CMK (cell line): ENCODE data around the gene VAV3.

ENCODE experiments used
- DNase-seq: peaks from one replicate; pipeline ENCODE4 v3.0.0-alpha.2; 2010; ENCODE audit warnings: low read depth

Gene VAV3

DNA sequence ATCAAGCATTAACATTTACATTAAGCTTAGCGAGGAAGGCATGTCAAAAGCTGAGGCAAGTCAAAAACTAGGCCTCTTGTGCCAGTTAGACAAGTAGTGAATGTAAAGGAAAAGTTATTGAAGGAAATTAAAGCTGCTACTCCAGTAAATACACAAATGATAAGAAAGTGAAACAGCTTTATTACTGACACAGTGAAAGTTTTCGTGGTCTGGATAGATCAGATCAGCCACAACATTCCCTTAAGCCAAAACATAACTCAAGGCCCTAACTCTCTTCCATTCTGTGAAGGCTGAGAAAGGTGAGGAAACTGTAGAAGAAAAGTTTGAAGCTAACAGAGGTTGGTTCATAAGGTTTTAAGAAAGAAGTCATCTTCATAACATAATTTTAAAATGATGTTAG is 131.9 kb downstream of the VAV3 start:
- DNase-seq, result no peak

DNA sequence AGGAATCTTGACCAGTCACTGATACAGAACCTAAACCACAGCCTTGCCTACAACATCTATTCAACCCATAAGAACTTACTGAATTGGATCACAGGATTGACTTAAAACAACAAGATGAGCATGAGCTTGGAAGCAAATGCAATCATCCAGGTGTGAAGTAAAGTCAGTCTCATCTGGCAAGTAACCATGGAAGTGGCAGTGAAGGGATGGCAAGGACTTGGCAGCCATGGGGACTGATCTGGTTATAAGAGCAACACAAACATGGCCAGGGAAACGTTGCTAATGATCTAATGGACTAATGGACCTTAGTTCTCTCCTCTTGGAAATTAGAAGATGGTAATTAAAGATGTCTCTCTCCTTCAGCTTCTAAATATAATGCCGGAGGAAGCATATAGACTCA is 133.1 kb downstream of the VAV3 start:
- DNase-seq, result no peak

GRCh38 chr1:107830526-107830925 is 134.5 kb downstream of the VAV3 start:
- no peak for DNase-seq

GRCh38 chr1:107830075-107830474 is 134.9 kb downstream of the VAV3 start:
- DNase-seq, result no peak

GRCh38 chr1:107829036-107829770 is 135.8 kb downstream of the VAV3 start:
- no peak for DNase-seq

DNA sequence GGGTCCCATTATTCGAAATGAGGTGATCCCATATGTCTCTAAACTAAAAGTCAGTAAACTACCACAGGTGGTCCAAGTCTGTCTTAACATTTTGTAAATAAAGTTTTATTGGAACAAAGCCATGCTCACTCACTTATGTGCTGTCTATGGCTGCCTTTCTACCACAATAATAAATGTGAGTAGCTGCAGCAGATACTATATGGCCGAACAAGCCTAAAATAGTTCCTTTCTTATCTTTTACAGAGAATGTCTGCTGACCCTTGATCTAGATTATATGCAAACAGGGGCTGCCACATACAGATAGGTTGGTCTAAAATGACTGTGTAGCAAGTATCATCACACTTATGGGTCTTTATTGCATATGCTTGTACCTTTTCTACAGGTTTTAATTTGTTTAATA is 140.0 kb downstream of the VAV3 start:
- peak; percentile 52 for DNase-seq

DNA sequence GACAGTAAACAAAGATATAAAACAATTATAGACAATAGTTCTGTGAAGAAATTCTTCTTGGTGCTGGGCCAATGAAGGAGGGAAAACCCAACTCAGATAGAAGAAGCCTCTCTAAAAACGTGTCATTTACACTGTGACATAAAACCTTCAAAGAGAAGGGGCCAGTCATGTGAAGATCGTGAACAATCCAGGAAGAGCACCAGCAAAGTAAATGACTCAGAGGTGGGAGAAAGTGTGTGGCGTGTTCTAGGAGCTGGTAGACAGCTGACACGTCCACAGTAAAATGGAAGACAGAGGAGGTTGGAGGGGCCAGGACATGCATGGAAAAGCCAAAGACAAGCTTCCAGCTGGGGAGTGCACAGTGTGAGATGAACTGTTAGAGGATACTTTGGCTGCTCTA is 143.6 kb downstream of the VAV3 start:
- no peak for DNase-seq

DNA sequence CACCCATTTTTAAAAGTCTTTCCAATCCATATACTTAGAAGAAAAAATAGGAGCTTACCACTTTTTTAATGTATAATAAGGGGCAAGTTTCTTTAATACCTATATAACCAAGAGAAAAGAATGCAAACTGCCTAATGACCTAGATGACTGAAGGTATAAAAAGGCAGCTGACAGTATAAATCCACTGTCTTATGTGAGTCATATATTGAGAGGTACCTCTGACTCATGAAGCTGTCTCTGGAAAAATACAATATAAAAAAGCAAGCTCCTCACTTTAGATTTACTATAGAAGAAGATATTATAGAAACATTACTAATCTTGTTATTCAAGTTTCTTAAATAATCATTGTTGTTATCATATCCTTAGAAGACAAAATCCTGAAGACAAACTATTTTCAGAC is 144.2 kb downstream of the VAV3 start:
- DNase-seq, result no peak

GRCh38 chr1:107817935-107818334 is 147.0 kb downstream of the VAV3 start:
- no peak for DNase-seq

DNA sequence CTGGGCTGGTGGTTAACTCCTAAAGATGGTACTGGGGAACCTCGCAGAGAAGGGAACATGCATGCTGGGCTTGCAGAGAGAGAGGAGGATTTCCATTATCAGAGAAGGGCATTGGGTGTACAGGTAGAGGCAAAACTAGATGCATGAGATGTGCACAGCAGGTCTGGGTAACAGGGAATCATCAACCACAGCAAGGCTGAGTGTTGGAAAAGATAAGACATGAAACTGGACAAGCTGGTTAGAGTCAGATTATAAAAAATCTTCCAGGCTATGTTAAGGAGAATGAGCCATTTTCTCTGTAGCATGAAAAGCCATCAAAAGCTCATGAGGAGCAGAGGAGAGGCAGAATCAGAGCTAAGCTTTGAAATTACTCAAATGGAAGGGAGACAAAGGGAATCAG is 147.8 kb downstream of the VAV3 start:
- DNase-seq, result no peak

GRCh38 chr1:107810291-107810951 is 154.6 kb downstream of the VAV3 start:
- DNase-seq, result no peak

DNA sequence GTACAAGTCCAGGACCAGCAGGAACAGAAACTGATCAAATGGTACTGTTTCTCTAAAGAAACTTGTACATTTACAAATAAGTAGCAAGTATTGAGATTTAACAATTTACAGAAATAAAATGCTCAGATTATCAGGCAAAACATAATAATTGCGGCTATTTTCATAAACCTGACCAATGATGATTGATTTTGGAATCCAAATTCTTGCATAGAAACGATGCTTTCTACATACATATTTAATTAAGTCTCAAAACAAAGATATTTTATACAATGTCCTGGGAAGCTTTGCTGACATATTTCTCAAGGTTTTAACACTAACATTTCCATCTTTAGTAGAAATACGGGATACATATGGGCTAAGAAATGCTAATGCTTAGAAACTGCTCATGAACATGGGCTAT is 157.1 kb downstream of the VAV3 start:
- DNase-seq, result no peak

DNA sequence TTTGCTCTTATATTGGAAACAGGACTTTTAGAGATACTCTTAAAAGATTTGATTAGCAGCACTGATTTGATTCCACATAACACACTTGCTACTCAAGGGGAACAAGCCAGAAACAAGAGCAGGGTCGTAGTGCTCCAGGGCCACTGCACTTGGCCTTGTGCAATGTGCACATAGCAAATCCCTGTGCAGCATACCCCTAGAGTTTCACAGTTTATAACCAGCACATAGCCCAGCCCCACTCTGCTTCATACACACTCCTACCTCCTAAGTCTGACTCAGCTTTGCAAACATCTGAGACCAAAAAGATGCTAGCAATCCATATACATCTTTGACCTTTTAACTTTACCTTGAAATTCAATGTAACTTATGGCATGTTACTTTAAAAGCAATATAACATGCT is 157.6 kb downstream of the VAV3 start:
- DNase-seq, result no peak

- no peak for DNase-seq
These were observed 158.1 kb downstream of the VAV3 start for GRCh38 chr1:107806902-107807301.

- no peak for DNase-seq
These were observed 160.2 kb downstream of the VAV3 start for GRCh38 chr1:107804741-107805140.

DNA sequence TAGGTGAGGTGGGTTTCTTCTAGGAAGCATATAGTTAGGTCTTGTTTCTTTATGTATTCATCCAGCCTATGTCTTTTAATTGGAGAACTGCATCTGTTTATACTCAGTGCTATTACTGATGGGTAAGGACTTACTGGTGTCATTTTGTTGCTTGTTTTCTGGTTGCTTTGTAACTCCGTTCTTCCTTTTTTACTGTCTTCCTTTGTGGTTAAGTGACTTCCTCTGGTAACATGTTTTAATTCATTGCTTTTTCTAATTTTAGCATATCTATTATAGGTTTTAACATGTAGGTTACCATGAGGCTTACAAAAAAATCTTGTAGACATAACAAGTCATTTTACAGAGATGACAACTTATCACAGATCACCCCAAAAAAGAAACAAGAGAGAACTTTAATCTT is 160.8 kb downstream of the VAV3 start:
- DNase-seq, result no peak

- DNase-seq, result no peak
These were observed 161.4 kb downstream of the VAV3 start for GRCh38 chr1:107803579-107803978.

- DNase-seq, result no peak
These were observed 162.3 kb downstream of the VAV3 start for GRCh38 chr1:107802654-107803053.

GRCh38 chr1:107795994-107796393 is 169.0 kb downstream of the VAV3 start:
- DNase-seq, result no peak

DNA sequence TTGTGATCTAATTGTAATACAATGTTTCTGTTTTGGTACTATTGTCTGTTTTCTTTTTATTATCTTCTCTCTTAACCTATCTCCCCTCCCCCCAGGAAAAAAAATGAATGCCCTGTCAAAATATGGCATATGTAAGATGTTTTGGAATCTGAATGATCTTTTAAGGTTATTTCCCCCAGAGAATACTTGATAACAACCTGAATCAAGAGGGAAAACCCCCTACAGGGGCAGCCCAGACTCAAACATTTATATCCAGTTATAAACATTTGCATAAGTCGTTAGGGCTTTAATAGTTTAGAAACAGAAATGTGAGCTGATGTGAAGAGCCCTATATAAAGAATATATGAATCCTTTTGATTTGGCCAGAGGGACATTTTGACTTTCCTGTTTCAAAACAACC is 169.5 kb downstream of the VAV3 start:
- no peak for DNase-seq

- no peak for DNase-seq
These were observed 170.4 kb downstream of the VAV3 start for GRCh38 chr1:107794571-107794970.

- no peak for DNase-seq
These were observed 171.0 kb downstream of the VAV3 start for GRCh38 chr1:107793896-107794453.

DNA sequence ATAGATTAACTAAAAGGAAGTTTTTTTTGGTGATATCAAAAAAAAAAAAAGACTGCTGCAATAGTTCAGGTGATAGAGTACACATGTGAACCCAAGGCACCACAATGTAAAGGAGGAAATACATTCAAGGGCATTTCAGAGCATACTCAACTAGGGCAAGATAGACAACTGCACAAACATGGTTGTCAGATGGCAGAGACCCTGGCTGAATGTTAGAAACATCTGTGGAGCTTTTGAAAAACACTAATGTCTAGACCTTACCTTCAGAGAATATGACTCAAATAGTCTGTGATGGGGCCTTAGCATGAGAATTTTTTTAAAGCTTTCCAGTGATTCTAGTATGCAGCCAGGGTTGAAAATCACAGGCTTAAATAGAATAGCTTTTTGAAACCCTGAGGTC is 173.6 kb downstream of the VAV3 start:
- DNase-seq, result no peak
